ENCODE results near the gene NOL12.

GRCh38 chr22:37674248-37674647 lies 11.9 kb upstream of the NOL12 start:
- TF ChIP-seq CTCF (IDR thresholded peaks at IDR 0.05; ENCODE audit: borderline replicate concordance, extremely low read depth, low read length, poor library complexity, severe bottlenecking) (no peak), EZH2 (IDR thresholded peaks at IDR 0.05; ENCODE audit: borderline replicate concordance, low read depth, low read length, severe bottlenecking) (no peak)

All from DND-41 (cell line).